GM18505 (cell line): ENCODE measurements around the gene GFRA4.
"Not testable (repeated sequence)": the region's sequence is repeated elsewhere in the genome, so short reads cannot be mapped to it uniquely, and the experiment has no call there.

ENCODE experiments used
- ATAC-seq: cut with Tn5 transposase; IDR thresholded peaks from one replicate; pipeline ENCODE4 v1.9.1; 2021; ENCODE audit not compliant: unreplicated experiment
- POLR2A ChIP-seq: IDR thresholded peaks from 4 replicates; pipeline ENCODE4 v1.6.1; 2011; ENCODE audit warnings: borderline replicate concordance; ENCODE audit not compliant: insufficient read depth, insufficient read length; ENCODE audit errors: extremely low read depth

The GFRA4 gene

GRCh38 chr20:3627476-3627875 is 35.7 kb downstream of the GFRA4 start:
- no peak for ATAC-seq
- TF ChIP-seq POLR2A, result no peak

GRCh38 chr20:3622406-3622805 is 40.8 kb downstream of the GFRA4 start:
- TF ChIP-seq POLR2A, result no peak
- no peak for ATAC-seq

GRCh38 chr20:3621111-3621510 is 42.1 kb downstream of the GFRA4 start:
- no peak for ATAC-seq

GRCh38 chr20:3616250-3616649 is 46.9 kb downstream of the GFRA4 start:
- no peak for ATAC-seq

More at GRCh38 chr20:3621111-3621510, 42.1 kb downstream of the GFRA4 start:
- TF ChIP-seq POLR2A, result no peak

GRCh38 chr20:3615171-3615840 is 47.9 kb downstream of the GFRA4 start:
- ATAC-seq, result not testable (repeated sequence)

More at GRCh38 chr20:3616250-3616649, 46.9 kb downstream of the GFRA4 start:
- TF ChIP-seq POLR2A, result no peak

- TF ChIP-seq POLR2A, result no peak
- ATAC-seq, result no peak
These were observed 48.7 kb downstream of the GFRA4 start for GRCh38 chr20:3614466-3614865.

GRCh38 chr20:3613821-3614440 is 49.3 kb downstream of the GFRA4 start:
- ATAC-seq, result no peak

GRCh38 chr20:3612795-3613572 is 50.2 kb downstream of the GFRA4 start:
- no peak for ATAC-seq
- no peak for TF ChIP-seq POLR2A

More at GRCh38 chr20:3613821-3614440, 49.3 kb downstream of the GFRA4 start:
- no peak for TF ChIP-seq POLR2A

GRCh38 chr20:3611901-3612300 is 51.3 kb downstream of the GFRA4 start:
- no peak for TF ChIP-seq POLR2A
- ATAC-seq, result no peak
